ENCODE data around the gene HDDC3. TPM values are rescaled to one million over a fixed set of nuclear protein-coding genes. Genes with fewer than 3 reads are reported as not detected.

The HDDC3 gene
- total and polyA plus RNA-seq, 2 donors (not counting 3 experiments of a cell fraction or from before 2014, with no cell fraction given): 16.0 to 20.2 TPM

DNA sequence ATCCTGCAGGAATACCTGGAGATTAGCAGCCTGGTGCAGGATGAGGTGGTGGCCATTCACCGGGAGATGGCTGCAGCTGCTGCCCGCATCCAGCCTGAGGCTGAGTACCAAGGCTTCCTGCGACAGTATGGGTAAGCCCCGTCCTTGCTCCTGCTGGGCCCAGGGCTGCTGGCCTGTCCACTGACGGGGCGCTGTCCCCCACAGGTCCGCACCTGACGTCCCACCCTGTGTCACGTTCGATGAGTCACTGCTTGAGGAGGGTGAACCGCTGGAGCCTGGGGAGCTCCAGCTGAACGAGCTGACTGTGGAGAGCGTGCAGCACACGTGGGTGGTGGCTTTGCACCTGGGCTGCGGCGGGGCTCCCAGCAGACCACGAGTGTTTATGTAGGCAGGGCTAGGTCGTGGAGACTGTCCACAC lies 43.0 kb downstream of the HDDC3 start:
- dilution Hi-C loops (cut with MboI; ENCODE audit: extremely low pct_ligation_motif_present, low sequenced_read_pairs) (no loop called here), intact Hi-C loops (cut with micrococcal nuclease) (loop anchor here (5.0 to 10.0 kb wide), 2 partner anchors 355 to 392 kb away; no protein-coding TSS in a partner anchor)
- peaks cover 15% of the 10 kb centered on the region for H3K79me2 ChIP-seq (ENCODE audit: control insufficient read depth, insufficient read depth, low read length)
- H3K4me3 ChIP-seq (replicated peaks in 1 of 3; ENCODE audit: insufficient read depth in 1 of 3, low read depth in 1 of 3, low read length in 3 of 3): no peak overlapping the region
- ChIA-PET POLR2A (no interaction called here), CTCF (interaction anchor here (1.5 to 3.7 kb wide), 2 partner anchors 43 to 241 kb away, joined by 3 to 18 read pairs; partner anchors contain the start of gene HDDC3)
- TF ChIP-seq FOS (IDR thresholded peaks at IDR 0.05; ENCODE audit: borderline replicate concordance, insufficient read depth, low read length) (no peak), POLR2AphosphoS5 (IDR thresholded peaks at IDR 0.05; ENCODE audit: insufficient read depth, low read depth, low read length) (no peak), GATA2 (IDR thresholded peaks at IDR 0.05; ENCODE audit: insufficient read depth, insufficient read length, low read depth, low read length) (no peak), POLR2A (IDR thresholded peaks at IDR 0.05; ENCODE audit: low read depth, low read length) (no peak)
- FAIRE-seq (no peak), DNase-seq (ENCODE audit: low read depth, low spot score) (no peak)
- H3K4me1 ChIP-seq (ENCODE audit: control insufficient read depth, extremely low read depth, insufficient read depth, low read length): peaks cover 17% of the 10 kb centered on the region
- H3K9me1 ChIP-seq (replicated peaks; ENCODE audit: control insufficient read depth, extremely low read depth, insufficient read depth, low read length): no peaks in the 10 kb centered on the region
- H3K9me3 ChIP-seq (replicated peaks; ENCODE audit: control insufficient read depth, insufficient read depth, low read length): no peaks in the 10 kb centered on the region
- peaks cover 9 to 47% of the 10 kb centered on the region in 2 experiments for H3K36me3 ChIP-seq (ENCODE audit: control insufficient read depth in 2 of 2, extremely low read depth in 1 of 2, insufficient read depth in 2 of 2, low read length in 2 of 2)
- H2AFZ ChIP-seq (ENCODE audit: low read depth, low read length): no peak overlapping the region
- H4K20me1 ChIP-seq (replicated peaks; ENCODE audit: control insufficient read depth, extremely low read depth, insufficient read depth, low read length): no peaks in the 10 kb centered on the region
- H3K4me2 ChIP-seq (ENCODE audit: insufficient read depth, low read length): no peak overlapping the region
- BruUV-seq (replicated peaks): no TSS peak
- H3K27me3 ChIP-seq (ENCODE audit: control insufficient read depth in 2 of 2, insufficient read depth in 2 of 2, low read length in 2 of 2): no peaks in the 10 kb centered on the region
- H3K27ac ChIP-seq (ENCODE audit: insufficient read depth, low read depth, low read length): no peak overlapping the region
- no peak overlapping the region for H3K9ac ChIP-seq (replicated peaks; ENCODE audit: extremely low read depth, insufficient read depth, low read length)

DNA sequence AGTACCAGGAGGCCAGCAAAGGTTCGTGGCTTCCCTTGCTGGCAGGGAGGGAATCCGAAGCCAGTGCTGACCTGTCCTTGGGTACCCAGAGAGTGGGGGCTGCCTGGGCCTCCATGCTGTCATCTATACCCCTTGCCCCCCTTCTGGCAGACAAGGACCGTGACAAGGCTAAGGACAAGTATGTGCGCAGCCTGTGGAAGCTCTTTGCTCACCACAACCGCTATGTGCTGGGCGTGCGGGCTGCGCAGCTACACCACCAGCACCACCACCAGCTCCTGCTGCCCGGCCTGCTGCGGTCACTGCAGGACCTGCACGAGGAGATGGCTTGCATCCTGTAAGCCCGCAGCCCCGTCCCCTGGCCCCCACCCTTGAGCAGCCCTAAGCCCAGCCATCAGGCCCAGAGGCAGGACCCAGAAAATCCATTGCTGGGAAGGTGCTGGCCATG lies 45.3 kb downstream of the HDDC3 start:
- FAIRE-seq (no peak), DNase-seq (ENCODE audit: low read depth, low spot score) (no peak)
- Histone ChIP-seq H3K9ac (replicated peaks; ENCODE audit: extremely low read depth, insufficient read depth, low read length) (no peak overlapping the region), H3K4me2 (ENCODE audit: insufficient read depth, low read length) (no peak overlapping the region), H3K36me3 (ENCODE audit: control insufficient read depth in 2 of 2, extremely low read depth in 1 of 2, insufficient read depth in 2 of 2, low read length in 2 of 2) (peaks cover 3 to 31% of the 10 kb centered on the region in 2 experiments), H2AFZ (ENCODE audit: low read depth, low read length) (no peak overlapping the region), H3K9me1 (replicated peaks; ENCODE audit: control insufficient read depth, extremely low read depth, insufficient read depth, low read length) (no peaks in the 10 kb centered on the region), H3K4me3 (replicated peaks in 1 of 3; ENCODE audit: insufficient read depth in 1 of 3, low read depth in 1 of 3, low read length in 3 of 3) (no peak overlapping the region), H3K27me3 (ENCODE audit: control insufficient read depth in 2 of 2, insufficient read depth in 2 of 2, low read length in 2 of 2) (no peaks in the 10 kb centered on the region), H3K4me1 (ENCODE audit: control insufficient read depth, extremely low read depth, insufficient read depth, low read length) (peaks cover 24% of the 10 kb centered on the region), H3K9me3 (replicated peaks; ENCODE audit: control insufficient read depth, insufficient read depth, low read length) (no peaks in the 10 kb centered on the region), H4K20me1 (replicated peaks; ENCODE audit: control insufficient read depth, extremely low read depth, insufficient read depth, low read length) (no peaks in the 10 kb centered on the region), H3K79me2 (ENCODE audit: control insufficient read depth, insufficient read depth, low read length) (peaks cover 15% of the 10 kb centered on the region), H3K27ac (ENCODE audit: insufficient read depth, low read depth, low read length) (no peak overlapping the region)
- ChIA-PET CTCF (interaction anchor here (1.4 to 3.7 kb wide), 6 partner anchors 8 to 398 kb away, joined by 3 to 23 read pairs (median 14); partner anchors contain the start of gene UNC45A), POLR2A (no interaction called here)
- dilution Hi-C loops (cut with MboI; ENCODE audit: extremely low pct_ligation_motif_present, low sequenced_read_pairs) (no loop called here), intact Hi-C loops (cut with micrococcal nuclease) (loop anchor here (2.0 to 10.0 kb wide), 3 partner anchors 68 to 390 kb away; no protein-coding TSS in a partner anchor)
- BruUV-seq (replicated peaks): no TSS peak
- TF ChIP-seq FOS (IDR thresholded peaks at IDR 0.05; ENCODE audit: borderline replicate concordance, insufficient read depth, low read length) (no peak), JUN (IDR thresholded peaks at IDR 0.05; ENCODE audit: borderline replicate concordance, insufficient read depth, insufficient read length, low read depth) (no peak), POLR2AphosphoS5 (IDR thresholded peaks at IDR 0.05; ENCODE audit: insufficient read depth, low read depth, low read length) (no peak), EZH2 (IDR thresholded peaks at IDR 0.05; ENCODE audit: borderline replicate concordance, low read depth, low read length, severe bottlenecking) (no peak), MYC (IDR thresholded peaks at IDR 0.05; ENCODE audit: low read depth, low read length) (no peak), GATA2 (IDR thresholded peaks at IDR 0.05; ENCODE audit: insufficient read depth, insufficient read length, low read depth, low read length) (no peak), POLR2A (IDR thresholded peaks at IDR 0.05; ENCODE audit: low read depth, low read length) (no peak)
- TF ChIP-seq, protein P1, sequence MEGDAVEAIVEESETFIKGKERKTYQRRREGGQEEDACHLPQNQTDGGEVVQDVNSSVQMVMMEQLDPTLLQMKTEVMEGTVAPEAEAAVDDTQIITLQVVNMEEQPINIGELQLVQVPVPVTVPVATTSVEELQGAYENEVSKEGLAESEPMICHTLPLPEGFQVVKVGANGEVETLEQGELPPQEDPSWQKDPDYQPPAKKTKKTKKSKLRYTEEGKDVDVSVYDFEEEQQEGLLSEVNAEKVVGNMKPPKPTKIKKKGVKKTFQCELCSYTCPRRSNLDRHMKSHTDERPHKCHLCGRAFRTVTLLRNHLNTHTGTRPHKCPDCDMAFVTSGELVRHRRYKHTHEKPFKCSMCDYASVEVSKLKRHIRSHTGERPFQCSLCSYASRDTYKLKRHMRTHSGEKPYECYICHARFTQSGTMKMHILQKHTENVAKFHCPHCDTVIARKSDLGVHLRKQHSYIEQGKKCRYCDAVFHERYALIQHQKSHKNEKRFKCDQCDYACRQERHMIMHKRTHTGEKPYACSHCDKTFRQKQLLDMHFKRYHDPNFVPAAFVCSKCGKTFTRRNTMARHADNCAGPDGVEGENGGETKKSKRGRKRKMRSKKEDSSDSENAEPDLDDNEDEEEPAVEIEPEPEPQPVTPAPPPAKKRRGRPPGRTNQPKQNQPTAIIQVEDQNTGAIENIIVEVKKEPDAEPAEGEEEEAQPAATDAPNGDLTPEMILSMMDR (IDR thresholded peaks at IDR 0.05; ENCODE audit: extremely low read depth in 1 of 2, insufficient read depth in 1 of 2, low read depth in 1 of 2, low read length in 2 of 2): no peak
- TF ChIP-seq, protein P2, sequence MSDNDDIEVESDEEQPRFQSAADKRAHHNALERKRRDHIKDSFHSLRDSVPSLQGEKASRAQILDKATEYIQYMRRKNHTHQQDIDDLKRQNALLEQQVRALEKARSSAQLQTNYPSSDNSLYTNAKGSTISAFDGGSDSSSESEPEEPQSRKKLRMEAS (IDR thresholded peaks at IDR 0.05; ENCODE audit: insufficient read depth, insufficient read length): no peak
